Amniotic epithelial cell (primary cell): ENCODE results near the gene LRRC71.

Experiments
- DNase-seq: peaks from one replicate; pipeline ENCODE4 v3.0.0-alpha.2; 2010; ENCODE audit warnings: low read depth

The LRRC71 gene

GRCh38 chr1:156920233-156921052 lies at the start of gene LRRC71:
Gene LRRC71, plus strand, starts transcription at chr1:156920632. Its CDS starts 172 bp downstream, at chr1:156920804.
- DNase-seq: peak; percentile 52

- no peak for DNase-seq
These were observed 46.8 kb upstream of the LRRC71 start for GRCh38 chr1:156873659-156874058.

GRCh38 chr1:156874142-156874541 lies 46.3 kb upstream of the LRRC71 start:
- DNase-seq: no peak

DNA sequence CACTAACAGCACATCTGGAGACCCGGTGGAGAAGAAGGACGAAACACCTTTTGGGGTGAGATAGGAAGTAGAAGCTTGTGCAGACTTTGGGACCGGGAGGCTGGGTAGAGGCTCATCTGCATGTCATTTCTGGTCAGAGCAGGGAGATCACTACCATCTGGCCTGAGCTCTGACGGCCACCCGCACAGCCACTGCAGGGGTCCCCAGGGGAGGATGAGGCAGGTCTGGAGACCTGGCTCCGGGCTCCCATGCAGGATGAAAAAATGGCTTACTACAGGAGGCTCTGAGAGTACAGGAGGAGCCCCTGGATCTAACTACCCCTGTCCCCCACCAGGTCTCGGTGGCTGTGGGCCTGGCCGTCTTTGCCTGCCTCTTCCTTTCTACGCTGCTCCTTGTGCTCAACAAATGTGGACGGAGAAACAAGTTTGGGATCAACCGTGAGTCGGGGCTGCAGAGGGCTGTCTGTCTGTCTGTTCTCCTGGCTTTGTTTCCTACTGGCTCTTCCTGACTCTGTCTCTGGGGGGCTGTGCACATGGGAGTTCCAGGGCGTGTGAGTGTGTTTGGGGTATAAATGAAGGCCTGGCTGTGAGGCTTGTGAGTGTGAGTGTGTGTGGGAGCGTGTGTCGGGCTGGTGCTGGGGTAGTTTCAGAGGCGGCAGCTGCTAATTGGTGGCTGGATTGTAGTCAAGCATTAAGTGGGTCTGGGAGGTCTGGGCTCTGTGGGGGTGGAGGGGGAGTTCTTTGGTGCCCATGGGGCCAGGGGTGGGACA lies 45.7 kb upstream of the LRRC71 start:
- DNase-seq: no peak

DNA sequence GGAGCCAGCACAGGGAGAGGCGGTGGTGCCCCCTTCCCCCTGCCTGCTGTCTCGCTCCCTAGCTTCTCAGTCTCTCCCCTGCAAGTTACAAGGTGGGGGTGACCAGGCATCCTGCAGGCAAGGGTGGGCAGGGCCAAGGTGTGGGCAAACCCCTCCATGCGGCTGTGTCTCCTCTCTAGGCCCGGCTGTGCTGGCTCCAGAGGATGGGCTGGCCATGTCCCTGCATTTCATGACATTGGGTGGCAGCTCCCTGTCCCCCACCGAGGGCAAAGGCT lies 45.2 kb upstream of the LRRC71 start:
- no peak for DNase-seq

- DNase-seq: no peak
These were observed 44.2 kb upstream of the LRRC71 start for GRCh38 chr1:156876281-156876680.

GRCh38 chr1:156877433-156878170 lies 42.8 kb upstream of the LRRC71 start:
- no peak for DNase-seq

DNA sequence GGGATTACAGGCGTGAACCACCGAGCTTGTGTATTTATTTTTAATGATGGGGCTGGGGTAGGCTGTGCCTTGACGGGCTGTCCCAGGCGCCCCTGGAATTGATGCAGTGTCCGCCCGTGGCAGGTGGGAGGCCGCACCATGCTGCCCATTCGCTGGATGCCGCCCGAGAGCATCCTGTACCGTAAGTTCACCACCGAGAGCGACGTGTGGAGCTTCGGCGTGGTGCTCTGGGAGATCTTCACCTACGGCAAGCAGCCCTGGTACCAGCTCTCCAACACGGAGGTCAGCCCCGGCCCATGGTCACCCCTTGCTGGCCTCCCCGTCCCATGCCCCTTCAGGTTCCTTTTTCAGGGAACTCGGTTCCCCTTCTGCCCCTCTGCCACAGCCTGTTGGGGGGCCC lies 40.6 kb upstream of the LRRC71 start:
- no peak for DNase-seq

GRCh38 chr1:156880473-156880872 lies 40.0 kb upstream of the LRRC71 start:
- no peak for DNase-seq

- no peak for DNase-seq
These were observed 39.3 kb upstream of the LRRC71 start for GRCh38 chr1:156881101-156881500.

DNA sequence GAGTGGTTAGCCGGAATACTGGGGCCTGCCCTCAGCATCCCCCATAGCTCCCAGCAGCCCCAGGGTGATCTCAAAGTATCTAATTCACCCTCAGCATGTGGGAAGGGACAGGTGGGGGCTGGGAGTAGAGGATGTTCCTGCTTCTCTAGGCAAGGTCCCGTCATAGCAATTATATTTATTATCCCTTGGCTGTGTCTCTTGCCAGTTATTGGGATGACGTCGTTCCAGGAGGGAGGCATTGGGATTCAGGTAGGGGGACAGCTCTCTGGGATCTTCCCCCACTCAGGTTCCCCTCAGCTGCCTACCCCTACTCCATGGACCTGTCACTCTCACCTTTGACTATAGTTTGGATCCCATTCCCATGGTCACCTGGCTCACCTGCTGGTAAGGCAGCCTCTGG lies 38.8 kb upstream of the LRRC71 start:
- DNase-seq: no peak

DNA sequence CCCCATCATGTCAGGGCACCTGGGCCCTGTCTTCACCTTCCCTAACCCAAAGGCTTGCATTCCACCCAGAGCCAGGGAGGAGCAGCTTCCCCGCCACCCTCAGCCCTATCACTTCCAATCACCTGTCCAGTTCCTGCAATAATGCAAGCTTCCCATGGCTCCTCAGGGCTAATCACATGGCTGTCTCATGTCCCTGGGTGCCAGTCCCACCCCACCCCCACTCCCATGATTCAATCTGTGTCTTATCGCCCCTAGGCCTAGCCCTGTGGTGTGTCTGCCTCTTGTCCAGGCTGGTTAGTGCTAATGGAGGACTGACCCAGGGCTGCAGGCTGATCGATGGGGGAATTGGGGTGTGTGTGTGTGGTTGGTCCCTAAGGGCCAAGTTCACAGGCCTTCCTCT lies 37.9 kb upstream of the LRRC71 start:
- no peak for DNase-seq

- no peak for DNase-seq
These were observed 36.5 kb upstream of the LRRC71 start for GRCh38 chr1:156883919-156884318.

DNA sequence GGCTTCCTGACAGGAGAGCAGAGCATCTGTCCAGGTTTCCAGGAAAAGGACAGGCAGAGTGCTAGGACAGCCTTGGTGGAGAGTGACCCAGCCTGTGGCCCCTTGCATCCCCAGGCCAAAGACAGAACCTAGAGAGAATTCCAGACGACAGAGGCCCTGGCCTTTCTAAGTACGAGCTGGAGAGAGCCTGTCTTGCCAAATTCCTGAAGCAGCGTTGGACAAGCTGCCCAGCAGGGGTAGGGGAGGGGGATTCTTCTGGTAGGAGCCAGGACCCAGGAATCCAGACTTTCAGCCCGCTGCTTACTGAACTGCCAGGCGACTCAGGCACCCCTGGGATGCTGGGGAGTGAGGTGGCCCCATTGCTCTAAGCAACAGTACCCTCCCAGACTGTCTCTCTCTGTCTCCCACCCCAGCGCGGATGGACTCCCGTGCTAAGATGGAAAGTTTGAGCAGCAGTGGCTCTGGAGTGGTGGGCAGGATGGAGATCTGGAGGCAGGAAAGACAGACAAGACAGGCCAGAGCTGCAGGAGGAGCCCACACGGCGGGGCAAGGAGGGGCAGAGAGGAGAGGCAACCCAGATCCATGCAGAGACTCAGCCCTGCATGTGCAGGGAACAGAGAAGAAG lies 35.8 kb upstream of the LRRC71 start:
- no peak for DNase-seq

DNA sequence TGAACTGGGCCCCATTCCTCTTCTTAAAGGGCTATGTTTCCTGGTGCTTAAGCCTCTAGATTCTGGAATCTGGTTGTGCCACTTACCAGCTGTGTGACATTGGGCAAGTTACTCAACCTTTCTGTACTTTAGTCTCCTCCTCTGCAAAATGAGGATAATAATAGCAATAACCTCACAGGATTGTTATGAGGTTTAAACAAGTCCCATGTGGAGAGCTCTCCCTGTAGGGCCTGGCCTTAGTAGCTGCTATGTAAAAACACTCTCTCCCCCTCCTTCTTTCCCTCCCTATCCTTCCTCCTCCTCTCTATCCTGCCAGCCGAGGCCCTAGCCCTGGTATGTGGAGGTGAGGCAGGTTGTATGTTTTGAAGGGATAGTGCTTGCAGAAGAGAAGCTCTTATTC lies 35.1 kb upstream of the LRRC71 start:
- no peak for DNase-seq

- no peak for DNase-seq
These were observed 34.5 kb upstream of the LRRC71 start for GRCh38 chr1:156885880-156886355.

DNA sequence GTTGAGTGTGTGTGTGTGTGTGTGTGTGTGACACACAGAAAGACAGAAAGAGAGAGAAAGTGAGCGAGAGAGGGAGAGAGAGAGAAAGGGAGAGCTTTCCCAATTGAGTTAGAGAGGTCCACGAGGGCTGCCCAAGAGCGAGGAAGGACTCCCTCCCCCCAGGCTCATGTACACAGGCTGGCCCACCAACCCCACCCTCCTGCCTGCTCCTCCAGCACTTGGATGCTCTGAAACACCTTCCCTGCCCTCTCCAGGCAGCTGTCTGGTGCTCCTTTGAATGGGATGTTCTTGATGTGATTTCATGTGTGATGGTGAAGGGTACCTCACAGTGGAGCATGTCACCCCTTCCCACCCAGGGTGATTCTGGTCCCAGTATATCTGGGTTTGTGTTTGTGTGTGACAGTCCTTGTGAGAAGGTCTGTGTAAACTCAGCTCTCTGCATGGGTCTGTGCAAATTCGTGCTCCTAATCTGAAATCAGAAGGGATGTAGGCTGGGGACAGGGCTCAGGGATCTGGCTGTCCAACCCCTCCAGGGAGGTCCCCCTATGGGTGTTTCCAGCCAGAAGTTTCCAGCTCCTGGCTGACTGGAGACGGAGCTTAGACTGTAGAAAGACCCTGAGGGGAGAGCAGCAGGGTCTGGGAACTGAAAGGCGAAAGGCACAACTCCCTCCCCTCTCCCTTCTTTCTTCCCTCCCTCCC lies 33.7 kb upstream of the LRRC71 start:
- DNase-seq: no peak

GRCh38 chr1:156887317-156887716 lies 33.1 kb upstream of the LRRC71 start:
- DNase-seq: no peak

DNA sequence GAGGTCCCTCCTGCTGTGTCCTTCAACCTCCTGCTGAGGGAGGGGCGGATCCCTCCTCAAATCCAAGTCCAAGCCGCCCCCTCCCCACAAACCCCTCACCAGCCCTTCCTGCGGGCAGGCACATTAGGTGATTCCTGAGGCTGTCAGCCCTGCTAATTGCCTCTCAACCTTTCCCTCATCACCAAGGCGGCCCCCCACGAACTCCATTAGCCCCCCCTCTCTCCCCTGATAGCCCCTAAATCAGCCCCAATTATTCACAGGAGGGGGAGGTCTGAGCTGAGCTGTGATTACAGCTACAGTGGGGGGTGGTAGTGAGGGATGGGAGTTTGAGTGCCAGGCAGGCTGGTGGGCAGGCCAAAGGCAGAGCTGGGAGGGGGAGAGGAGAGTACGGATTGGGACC lies 32.7 kb upstream of the LRRC71 start:
- no peak for DNase-seq

DNA sequence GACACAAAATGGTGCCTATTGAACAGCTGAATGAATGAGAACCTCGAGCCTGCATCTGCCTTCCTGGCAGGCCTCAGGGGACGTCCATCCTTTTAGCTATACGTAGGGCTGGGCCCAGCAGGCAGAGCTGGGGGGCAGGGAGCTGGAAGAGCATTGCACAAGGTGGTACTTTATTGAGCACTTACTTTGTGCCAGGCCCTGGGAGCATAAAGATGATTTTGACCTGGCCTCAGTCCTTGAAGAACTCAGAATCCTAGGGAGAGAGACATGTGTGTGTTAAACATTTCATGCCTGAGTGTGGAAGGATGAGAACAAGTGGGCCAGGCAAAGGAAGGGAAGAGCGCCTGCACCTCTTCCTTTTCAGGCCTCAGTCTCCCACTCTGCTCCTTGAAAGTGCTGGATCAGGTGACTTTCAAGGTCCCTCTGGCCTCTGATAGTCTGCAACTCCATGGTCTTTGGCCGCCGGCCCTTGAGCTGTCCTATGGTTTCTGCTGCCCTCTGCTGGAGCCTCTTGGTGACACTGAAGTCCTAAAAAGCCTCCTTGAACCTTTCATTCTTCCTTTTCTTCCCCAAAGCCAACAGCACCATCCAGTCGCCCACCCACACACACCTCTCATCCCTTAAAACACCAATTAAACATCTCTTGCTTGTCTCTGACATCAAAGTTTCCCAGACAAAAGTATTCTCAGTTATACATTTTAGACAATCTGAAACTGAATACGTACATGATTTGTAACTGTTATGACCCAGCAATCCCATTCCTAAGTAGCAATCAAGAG lies 30.4 kb upstream of the LRRC71 start:
- DNase-seq: peak; percentile 73
